ENCODE results near the gene SEC14L6.

- no peak for TF ChIP-seq CTCF (IDR thresholded peaks at IDR 0.05; ENCODE audit: insufficient read depth, low read length, poor library complexity, severe bottlenecking)
- TF ChIP-seq EZH2phosphoT487 (conservative IDR thresholded peaks at IDR 0.05; ENCODE audit: low read length): no peak
Measured at GRCh38 chr22:30586414-30586813, 39.9 kb upstream of the SEC14L6 start.
